PC-3 (cell line): ENCODE measurements around the gene MAST4.

Experiments used
- EZH2 ChIP-seq: fragments of 300-600 bp; sonication (generic); IDR thresholded peaks from one replicate; pipeline ENCODE4 v1.6.1; 2017; ENCODE audit warnings: antibody characterized with exemption, mild to moderate bottlenecking, low read length; ENCODE audit not compliant: unreplicated experiment
- EZH2phosphoT487 ChIP-seq: fragments of 300-600 bp; sonication (generic); IDR thresholded peaks from 2 replicates; pipeline ENCODE4 v1.6.1; 2018; ENCODE audit warnings: mild to moderate bottlenecking, antibody characterized with exemption, low read length, borderline replicate concordance
- TF ChIP-seq, protein P1 (sequence below): fragments of 300-600 bp; sonication (generic); conservative IDR thresholded peaks from 2 replicates; pipeline ENCODE4 v1.5.1; 2017; ENCODE audit warnings: antibody characterized with exemption, low read depth, mild to moderate bottlenecking, low read length

- TF ChIP-seq, protein P1, sequence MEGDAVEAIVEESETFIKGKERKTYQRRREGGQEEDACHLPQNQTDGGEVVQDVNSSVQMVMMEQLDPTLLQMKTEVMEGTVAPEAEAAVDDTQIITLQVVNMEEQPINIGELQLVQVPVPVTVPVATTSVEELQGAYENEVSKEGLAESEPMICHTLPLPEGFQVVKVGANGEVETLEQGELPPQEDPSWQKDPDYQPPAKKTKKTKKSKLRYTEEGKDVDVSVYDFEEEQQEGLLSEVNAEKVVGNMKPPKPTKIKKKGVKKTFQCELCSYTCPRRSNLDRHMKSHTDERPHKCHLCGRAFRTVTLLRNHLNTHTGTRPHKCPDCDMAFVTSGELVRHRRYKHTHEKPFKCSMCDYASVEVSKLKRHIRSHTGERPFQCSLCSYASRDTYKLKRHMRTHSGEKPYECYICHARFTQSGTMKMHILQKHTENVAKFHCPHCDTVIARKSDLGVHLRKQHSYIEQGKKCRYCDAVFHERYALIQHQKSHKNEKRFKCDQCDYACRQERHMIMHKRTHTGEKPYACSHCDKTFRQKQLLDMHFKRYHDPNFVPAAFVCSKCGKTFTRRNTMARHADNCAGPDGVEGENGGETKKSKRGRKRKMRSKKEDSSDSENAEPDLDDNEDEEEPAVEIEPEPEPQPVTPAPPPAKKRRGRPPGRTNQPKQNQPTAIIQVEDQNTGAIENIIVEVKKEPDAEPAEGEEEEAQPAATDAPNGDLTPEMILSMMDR = no peak
- TF ChIP-seq EZH2 = no peak
- TF ChIP-seq EZH2phosphoT487 = no peak
Observed at GRCh38 chr5:66969484-66969883, 373.3 kb downstream of the MAST4 start.
